OCI-LY3 (cell line): ENCODE data around the gene NPAT.

Source experiments
- CTCF ChIP-seq: fragments of 200-600, 300-600 bp; sonication (generic); IDR thresholded peaks from 2 replicates; pipeline ENCODE4 v1.5.1; 2014; ENCODE audit warnings: antibody characterized with exemption, low read length, low read depth
- EZH2phosphoT487 ChIP-seq: fragments of 200-600 bp; shearing (Covaris generic); IDR thresholded peaks from 2 replicates; pipeline ENCODE4 v1.6.1; 2018; ENCODE audit warnings: antibody characterized with exemption, mixed run types, low read depth

GRCh38 chr11:108199446-108200321 lies 22.8 kb downstream of the NPAT start:
- TF ChIP-seq CTCF (no peak), EZH2phosphoT487 (no peak)
